ENCODE data around the gene SPTLC3.

SPTLC3 gene

DNA sequence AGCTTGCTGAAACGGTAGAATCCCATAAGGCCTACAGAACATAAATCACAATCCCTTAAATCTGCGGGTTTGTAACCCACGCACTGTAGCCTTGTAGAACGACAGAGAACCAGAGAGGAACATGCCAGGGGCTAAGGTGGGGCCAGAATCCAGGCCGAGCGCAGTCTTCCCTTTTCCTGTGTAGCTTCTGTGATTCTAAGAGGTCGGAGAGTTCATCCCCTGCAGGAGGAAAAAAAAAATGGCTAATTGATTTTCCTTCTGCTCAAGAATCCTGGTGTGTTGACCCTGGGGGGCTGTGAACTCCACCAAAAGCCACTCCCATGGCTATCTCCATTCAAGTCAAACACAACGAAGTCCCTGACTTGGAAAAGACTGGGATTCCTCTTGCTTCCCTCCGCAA lies 96.3 kb downstream of the SPTLC3 start:
- Histone ChIP-seq H3K36me3 (ENCODE audit: control insufficient read depth in 5 of 5, insufficient read depth in 5 of 5, low read length in 5 of 5) (peaks cover 0 to 1% (median 0%) of the 10 kb centered on the region in 5 donors), H3K9ac (ENCODE audit: low read length in 5 of 5) (no peak overlapping the region), H3K4me3 (ENCODE audit: low read depth in 1 of 5, low read length in 5 of 5) (no peak overlapping the region), H3K27ac (ENCODE audit: low read depth, low read length) (no peak overlapping the region), H3K4me1 (ENCODE audit: control insufficient read depth in 5 of 5, insufficient read depth in 5 of 5, low read length in 5 of 5) (peaks cover 0 to 8% (median 6%) of the 10 kb centered on the region in 5 donors), H3K9me3 (ENCODE audit: control insufficient read depth in 5 of 5, low read length in 5 of 5) (no peaks in the 10 kb centered on the region), H3K27me3 (ENCODE audit: control insufficient read depth in 5 of 5, insufficient read depth in 4 of 5, low read length in 5 of 5) (no peaks in the 10 kb centered on the region)

DNA sequence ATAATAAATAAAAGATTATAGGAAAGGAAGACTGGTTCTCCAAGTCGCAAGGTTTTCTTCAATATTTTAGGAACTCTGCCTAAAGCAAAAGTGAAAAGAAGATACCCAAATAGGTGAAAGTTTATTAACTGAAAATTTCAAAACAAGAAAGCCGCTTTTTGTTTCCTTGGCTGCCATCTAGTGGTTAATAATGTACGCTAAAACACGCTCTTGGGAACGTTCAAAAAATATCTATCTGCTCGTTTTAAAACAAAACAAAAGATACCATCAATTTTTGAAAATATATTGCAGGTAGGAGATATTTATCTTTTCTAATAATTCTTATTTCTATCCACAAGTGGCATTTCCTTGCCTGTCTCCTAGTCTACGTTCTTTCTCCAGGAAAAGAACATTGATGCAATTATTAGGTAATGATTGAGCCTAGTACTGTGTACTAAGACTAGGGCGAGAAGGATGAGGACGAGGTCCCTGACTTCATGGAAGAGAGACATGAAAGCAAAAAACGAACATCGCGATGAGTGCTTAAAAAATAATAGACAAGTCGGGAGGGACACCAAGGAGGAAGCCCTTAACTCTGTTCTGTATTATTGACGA lies 97.2 kb downstream of the SPTLC3 start:
- H3K4me1 ChIP-seq (ENCODE audit: control insufficient read depth in 5 of 5, insufficient read depth in 5 of 5, low read length in 5 of 5), result peaks cover 0 to 8% (median 6%) of the 10 kb centered on the region in 5 donors
- H3K27me3 ChIP-seq (ENCODE audit: control insufficient read depth in 5 of 5, insufficient read depth in 4 of 5, low read length in 5 of 5), result no peaks in the 10 kb centered on the region
- H3K27ac ChIP-seq (ENCODE audit: low read depth, low read length), result no peak overlapping the region
- H3K9ac ChIP-seq (ENCODE audit: low read length in 5 of 5), result no peak overlapping the region
- H3K36me3 ChIP-seq (ENCODE audit: control insufficient read depth in 5 of 5, insufficient read depth in 5 of 5, low read length in 5 of 5), result peaks cover 0 to 8% (median 0%) of the 10 kb centered on the region in 5 donors
- H3K4me3 ChIP-seq (ENCODE audit: low read depth in 1 of 5, low read length in 5 of 5), result no peak overlapping the region
- H3K9me3 ChIP-seq (ENCODE audit: control insufficient read depth in 5 of 5, low read length in 5 of 5), result no peaks in the 10 kb centered on the region

DNA sequence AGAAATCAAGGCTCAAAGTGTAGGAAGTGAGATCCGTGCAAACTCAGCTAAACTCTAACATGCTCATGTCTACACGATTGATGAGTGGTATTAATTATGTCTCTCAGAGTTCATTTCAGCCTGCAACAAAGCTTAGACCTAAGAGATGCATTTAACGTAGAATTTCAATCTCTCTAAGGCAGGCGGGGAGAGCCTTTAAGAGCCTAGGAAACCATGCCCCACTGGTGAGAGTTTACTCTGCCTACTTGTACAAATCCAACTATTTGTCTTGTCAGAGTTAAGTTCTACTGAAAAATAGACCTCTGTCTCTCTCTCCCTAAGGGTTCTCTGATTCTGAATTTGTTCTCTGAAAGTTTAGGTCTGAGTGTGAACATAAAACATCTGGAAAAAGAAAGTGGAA lies 100.9 kb downstream of the SPTLC3 start:
- no peaks in the 10 kb centered on the region for H3K9me3 ChIP-seq (ENCODE audit: control insufficient read depth in 5 of 5, low read length in 5 of 5)
- H3K4me1 ChIP-seq (ENCODE audit: control insufficient read depth in 5 of 5, insufficient read depth in 5 of 5, low read length in 5 of 5), result peaks cover 0 to 8% (median 3%) of the 10 kb centered on the region in 5 donors
- no peak overlapping the region for H3K9ac ChIP-seq (ENCODE audit: low read length in 5 of 5)
- no peak overlapping the region for H3K4me3 ChIP-seq (ENCODE audit: low read depth in 1 of 5, low read length in 5 of 5)
- no peaks in the 10 kb centered on the region for H3K27me3 ChIP-seq (ENCODE audit: control insufficient read depth in 5 of 5, insufficient read depth in 4 of 5, low read length in 5 of 5)
- H3K36me3 ChIP-seq (ENCODE audit: control insufficient read depth in 5 of 5, insufficient read depth in 5 of 5, low read length in 5 of 5), result peaks cover 0 to 26% (median 6%) of the 10 kb centered on the region in 5 donors
- no peak overlapping the region for H3K27ac ChIP-seq (ENCODE audit: low read depth, low read length)

DNA sequence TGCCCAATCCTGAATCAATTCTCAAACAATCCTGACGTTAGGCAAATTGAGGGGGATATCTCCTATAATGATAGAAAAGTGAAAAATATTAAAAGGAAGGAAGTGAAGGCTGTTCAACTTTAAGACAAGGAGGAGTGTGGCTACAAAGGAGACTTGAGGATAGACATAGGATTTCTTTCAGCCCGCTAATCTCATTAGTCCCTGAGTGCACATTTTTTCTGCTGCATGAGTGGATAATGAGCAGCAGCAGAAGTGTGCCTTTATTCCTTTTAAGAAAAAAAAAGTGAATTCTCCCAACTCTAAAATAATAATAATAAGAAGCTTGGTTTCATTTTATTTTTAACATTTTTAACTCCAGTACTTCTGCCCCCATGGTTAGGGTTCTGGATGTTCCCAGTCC lies 102.0 kb downstream of the SPTLC3 start:
- Histone ChIP-seq H3K9me3 (ENCODE audit: control insufficient read depth in 5 of 5, low read length in 5 of 5) (no peaks in the 10 kb centered on the region), H3K36me3 (ENCODE audit: control insufficient read depth in 5 of 5, insufficient read depth in 5 of 5, low read length in 5 of 5) (peaks cover 0 to 26% (median 6%) of the 10 kb centered on the region in 5 donors), H3K4me1 (ENCODE audit: control insufficient read depth in 5 of 5, insufficient read depth in 5 of 5, low read length in 5 of 5) (peaks cover 0 to 3% (median 0%) of the 10 kb centered on the region in 5 donors), H3K4me3 (ENCODE audit: low read depth in 1 of 5, low read length in 5 of 5) (no peak overlapping the region), H3K27me3 (ENCODE audit: control insufficient read depth in 5 of 5, insufficient read depth in 4 of 5, low read length in 5 of 5) (no peaks in the 10 kb centered on the region), H3K27ac (ENCODE audit: low read depth, low read length) (no peak overlapping the region), H3K9ac (ENCODE audit: low read length in 5 of 5) (no peak overlapping the region)

DNA sequence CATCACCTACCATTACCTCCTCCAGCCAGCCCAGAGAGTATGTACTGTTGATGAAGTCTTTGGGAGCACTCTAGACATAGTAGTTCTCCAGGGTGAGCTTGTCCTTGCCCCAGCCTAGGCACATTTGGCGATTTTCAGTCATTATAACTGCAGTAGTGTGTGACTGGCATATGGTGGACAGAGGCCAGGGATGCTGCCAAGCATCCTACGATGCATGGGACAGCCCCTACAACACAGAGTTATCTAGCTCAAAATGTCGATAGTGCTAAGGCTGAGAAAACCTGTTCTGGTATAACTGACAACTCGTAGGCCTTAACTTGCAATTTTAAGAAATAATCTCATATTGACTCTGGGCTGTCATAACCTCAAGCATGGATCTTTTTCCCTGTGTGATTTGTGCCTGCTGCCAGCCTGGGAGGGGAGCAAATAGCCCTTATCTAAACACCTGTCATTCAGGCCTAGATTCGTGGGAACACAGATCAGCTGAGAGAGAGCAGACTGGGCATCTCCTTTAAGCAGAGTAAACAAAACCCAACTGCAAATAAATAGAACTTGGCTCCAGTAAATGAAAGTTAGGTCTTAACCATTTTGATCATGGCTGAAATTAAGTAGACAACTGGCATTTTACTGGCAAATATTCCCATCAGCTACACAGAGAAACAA lies 102.6 kb downstream of the SPTLC3 start:
- Histone ChIP-seq H3K27ac (ENCODE audit: low read depth, low read length) (no peak overlapping the region), H3K4me1 (ENCODE audit: control insufficient read depth in 5 of 5, insufficient read depth in 5 of 5, low read length in 5 of 5) (no peaks in the 10 kb centered on the region), H3K36me3 (ENCODE audit: control insufficient read depth in 5 of 5, insufficient read depth in 5 of 5, low read length in 5 of 5) (peaks cover 0 to 26% (median 6%) of the 10 kb centered on the region in 5 donors), H3K4me3 (ENCODE audit: low read depth in 1 of 5, low read length in 5 of 5) (no peak overlapping the region), H3K9ac (ENCODE audit: low read length in 5 of 5) (no peak overlapping the region), H3K9me3 (ENCODE audit: control insufficient read depth in 5 of 5, low read length in 5 of 5) (no peaks in the 10 kb centered on the region), H3K27me3 (ENCODE audit: control insufficient read depth in 5 of 5, insufficient read depth in 4 of 5, low read length in 5 of 5) (no peaks in the 10 kb centered on the region)

DNA sequence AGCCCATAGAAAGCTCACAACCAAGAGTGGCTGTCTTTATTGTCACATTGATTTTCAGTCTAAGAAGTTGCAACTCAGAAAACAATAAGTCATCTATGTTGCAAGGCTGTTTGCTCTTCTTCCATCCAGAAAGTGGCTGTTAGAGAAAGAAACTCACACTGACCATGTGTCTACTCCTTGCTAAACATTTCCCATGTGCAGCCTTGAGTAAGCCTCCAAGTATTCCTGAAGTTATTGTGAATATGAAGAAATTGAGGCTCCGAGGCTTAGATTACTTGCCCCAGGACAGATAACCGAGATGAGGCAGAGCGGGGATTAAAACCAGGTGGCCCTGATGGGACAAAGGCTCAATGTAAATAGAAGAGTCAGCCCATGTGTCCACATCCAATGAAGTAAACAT lies 105.0 kb downstream of the SPTLC3 start:
- no peaks in the 10 kb centered on the region for H3K9me3 ChIP-seq (ENCODE audit: control insufficient read depth in 5 of 5, low read length in 5 of 5)
- no peak overlapping the region for H3K9ac ChIP-seq (ENCODE audit: low read length in 5 of 5)
- no peak overlapping the region for H3K27ac ChIP-seq (ENCODE audit: low read depth, low read length)
- H3K4me3 ChIP-seq (ENCODE audit: low read depth in 1 of 5, low read length in 5 of 5), result no peak overlapping the region
- peaks cover 0 to 4% (median 4%) of the 10 kb centered on the region in 5 donors for H3K4me1 ChIP-seq (ENCODE audit: control insufficient read depth in 5 of 5, insufficient read depth in 5 of 5, low read length in 5 of 5)
- peaks cover 0 to 26% (median 6%) of the 10 kb centered on the region in 5 donors for H3K36me3 ChIP-seq (ENCODE audit: control insufficient read depth in 5 of 5, insufficient read depth in 5 of 5, low read length in 5 of 5)
- H3K27me3 ChIP-seq (ENCODE audit: control insufficient read depth in 5 of 5, insufficient read depth in 4 of 5, low read length in 5 of 5), result no peaks in the 10 kb centered on the region

DNA sequence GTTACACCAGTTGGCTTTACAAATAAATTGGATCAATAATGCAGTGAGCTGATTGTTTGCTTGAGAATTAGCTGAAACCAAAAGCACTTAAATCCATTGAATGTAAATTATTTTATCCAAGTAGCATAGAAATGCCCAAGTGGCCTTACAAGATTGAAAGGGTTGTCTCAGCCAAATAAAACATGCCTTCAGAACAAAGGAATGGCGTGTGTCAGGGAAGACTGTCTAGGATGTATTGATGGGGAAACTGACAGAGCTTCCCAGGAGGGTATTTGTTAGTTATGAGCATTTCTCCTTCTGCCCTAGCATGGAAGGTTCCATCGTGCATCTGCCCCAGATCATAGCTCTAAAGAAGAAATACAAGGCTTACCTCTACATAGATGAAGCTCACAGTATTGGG lies 108.4 kb downstream of the SPTLC3 start:
- Histone ChIP-seq H3K27me3 (ENCODE audit: control insufficient read depth in 5 of 5, insufficient read depth in 4 of 5, low read length in 5 of 5) (no peaks in the 10 kb centered on the region), H3K4me1 (ENCODE audit: control insufficient read depth in 5 of 5, insufficient read depth in 5 of 5, low read length in 5 of 5) (peaks cover 0 to 12% (median 10%) of the 10 kb centered on the region in 5 donors), H3K9ac (ENCODE audit: low read length in 5 of 5) (no peak overlapping the region), H3K4me3 (ENCODE audit: low read depth in 1 of 5, low read length in 5 of 5) (no peak overlapping the region), H3K9me3 (ENCODE audit: control insufficient read depth in 5 of 5, low read length in 5 of 5) (no peaks in the 10 kb centered on the region), H3K27ac (ENCODE audit: low read depth, low read length) (no peak overlapping the region), H3K36me3 (ENCODE audit: control insufficient read depth in 5 of 5, insufficient read depth in 5 of 5, low read length in 5 of 5) (peaks cover 0 to 8% (median 0%) of the 10 kb centered on the region in 5 donors)

DNA sequence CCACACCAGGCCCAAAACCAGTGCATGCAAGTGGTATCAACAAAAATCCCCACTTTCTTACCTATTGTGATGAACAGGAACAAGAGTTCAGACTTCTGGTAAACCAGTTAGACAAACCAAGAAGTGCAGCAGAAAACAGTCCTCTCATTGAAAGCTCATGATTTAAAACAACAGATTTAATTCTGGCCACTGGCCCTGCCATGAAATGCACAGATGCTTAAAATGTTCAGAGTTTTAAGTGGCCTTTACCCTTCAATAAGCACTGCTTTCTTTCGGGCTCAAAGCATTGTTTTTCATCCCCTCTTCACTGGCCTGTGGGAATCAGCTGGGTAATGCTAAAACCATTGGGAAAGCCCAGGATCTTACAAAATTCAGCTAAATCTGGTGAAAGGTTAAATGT lies 109.9 kb downstream of the SPTLC3 start:
- H3K36me3 ChIP-seq (ENCODE audit: control insufficient read depth in 5 of 5, insufficient read depth in 5 of 5, low read length in 5 of 5), result no peaks in the 10 kb centered on the region
- no peak overlapping the region for H3K27ac ChIP-seq (ENCODE audit: low read depth, low read length)
- peaks cover 0 to 12% (median 10%) of the 10 kb centered on the region in 5 donors for H3K4me1 ChIP-seq (ENCODE audit: control insufficient read depth in 5 of 5, insufficient read depth in 5 of 5, low read length in 5 of 5)
- H3K4me3 ChIP-seq (ENCODE audit: low read depth in 1 of 5, low read length in 5 of 5), result no peak overlapping the region
- H3K9me3 ChIP-seq (ENCODE audit: control insufficient read depth in 5 of 5, low read length in 5 of 5), result no peaks in the 10 kb centered on the region
- no peaks in the 10 kb centered on the region for H3K27me3 ChIP-seq (ENCODE audit: control insufficient read depth in 5 of 5, insufficient read depth in 4 of 5, low read length in 5 of 5)
- H3K9ac ChIP-seq (ENCODE audit: low read length in 5 of 5), result peak overlapping the region in 2 of 5 donors; percentile 3 to 6

DNA sequence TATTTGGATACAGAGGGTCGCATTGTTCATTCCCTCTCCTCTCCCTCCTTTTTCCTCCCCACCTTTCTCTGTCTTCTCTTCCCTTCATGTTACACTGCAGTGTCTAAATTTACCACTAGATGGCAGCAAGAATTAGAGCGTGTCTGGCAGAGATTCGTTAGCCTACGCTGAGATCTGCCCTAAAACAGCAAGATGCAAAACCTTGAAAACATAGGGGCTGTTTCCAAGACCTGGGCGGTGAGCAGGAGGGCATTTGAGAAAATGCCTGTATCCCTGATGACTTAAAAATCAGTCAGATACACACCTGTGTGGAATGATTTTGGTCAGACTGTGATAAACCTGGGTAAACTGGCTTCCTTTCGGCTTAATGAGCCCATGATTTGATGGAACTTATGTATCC lies 110.8 kb downstream of the SPTLC3 start:
- Histone ChIP-seq H3K4me3 (ENCODE audit: low read depth in 1 of 5, low read length in 5 of 5) (no peak overlapping the region), H3K9me3 (ENCODE audit: control insufficient read depth in 5 of 5, low read length in 5 of 5) (no peaks in the 10 kb centered on the region), H3K9ac (ENCODE audit: low read length in 5 of 5) (no peak overlapping the region), H3K27me3 (ENCODE audit: control insufficient read depth in 5 of 5, insufficient read depth in 4 of 5, low read length in 5 of 5) (no peaks in the 10 kb centered on the region), H3K27ac (ENCODE audit: low read depth, low read length) (no peak overlapping the region), H3K4me1 (ENCODE audit: control insufficient read depth in 5 of 5, insufficient read depth in 5 of 5, low read length in 5 of 5) (peaks cover 0 to 12% (median 10%) of the 10 kb centered on the region in 5 donors), H3K36me3 (ENCODE audit: control insufficient read depth in 5 of 5, insufficient read depth in 5 of 5, low read length in 5 of 5) (no peaks in the 10 kb centered on the region)

DNA sequence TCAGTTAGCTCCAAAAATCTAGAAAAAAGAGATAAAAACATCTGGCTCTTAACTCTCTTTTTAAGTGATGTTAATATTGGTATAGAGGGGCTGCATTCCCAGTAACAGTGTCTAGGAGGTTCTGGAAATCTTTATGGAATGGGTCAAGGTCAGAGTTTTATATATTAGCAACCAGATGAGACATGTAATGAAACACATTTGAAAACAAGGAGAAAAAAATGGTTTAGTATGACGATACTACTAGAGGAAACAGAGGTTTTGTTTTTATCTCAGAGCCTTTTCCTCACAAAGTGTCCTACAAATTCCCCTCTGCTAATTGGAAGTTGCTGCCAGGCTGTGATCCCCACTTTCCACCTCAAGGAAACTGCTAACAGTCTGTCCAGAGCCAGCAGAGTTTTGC lies 111.7 kb downstream of the SPTLC3 start:
- Histone ChIP-seq H3K36me3 (ENCODE audit: control insufficient read depth in 5 of 5, insufficient read depth in 5 of 5, low read length in 5 of 5) (peaks cover 0 to 1% (median 0%) of the 10 kb centered on the region in 5 donors), H3K4me1 (ENCODE audit: control insufficient read depth in 5 of 5, insufficient read depth in 5 of 5, low read length in 5 of 5) (peaks cover 0 to 12% (median 10%) of the 10 kb centered on the region in 5 donors), H3K27me3 (ENCODE audit: control insufficient read depth in 5 of 5, insufficient read depth in 4 of 5, low read length in 5 of 5) (no peaks in the 10 kb centered on the region), H3K9me3 (ENCODE audit: control insufficient read depth in 5 of 5, low read length in 5 of 5) (no peaks in the 10 kb centered on the region), H3K4me3 (ENCODE audit: low read depth in 1 of 5, low read length in 5 of 5) (no peak overlapping the region), H3K9ac (ENCODE audit: low read length in 5 of 5) (peak overlapping the region in 1 of 5 donors; percentile 19), H3K27ac (ENCODE audit: low read depth, low read length) (no peak overlapping the region)

Data from subcutaneous abdominal adipose tissue (tissue), 5 donors.